ENCODE measurements around the gene AKT3.
"Not testable (repeated sequence)": the region's sequence is repeated elsewhere in the genome, so short reads cannot be mapped to it uniquely, and the experiment has no call there.

GRCh38 chr1:243824907-243825306, 25.1 kb downstream of the AKT3 start:
- TF ChIP-seq EHMT2 (IDR thresholded peaks at IDR 0.05; ENCODE audit: low read depth); CTCF (IDR thresholded peaks at IDR 0.05); BCL3 (IDR thresholded peaks at IDR 0.05); EP300 (IDR thresholded peaks at IDR 0.05); POLR2A (IDR thresholded peaks at IDR 0.05; ENCODE audit: low read length); MAX (IDR thresholded peaks at IDR 0.05); CHD2 (IDR thresholded peaks at IDR 0.05; ENCODE audit: low read length, partially characterized antibody); TFCP2L1 (CRISPR knock-in tag; IDR thresholded peaks at IDR 0.05); BHLHE40 (IDR thresholded peaks at IDR 0.05; ENCODE audit: low read depth, low read length); USF2 (IDR thresholded peaks at IDR 0.05); HDAC2 (IDR thresholded peaks at IDR 0.05); CEBPB (IDR thresholded peaks at IDR 0.05); ESRRA (IDR thresholded peaks at IDR 0.05; ENCODE audit: borderline replicate concordance, low read length): not testable (repeated sequence)

All from A549 (cell line).